Mesenteric fat pad (tissue), 1 donor: Measurements from ENCODE around the gene KRTAP5-6. TPM values are rescaled to one million over a fixed set of nuclear protein-coding genes. Genes with fewer than 3 reads are reported as not detected.

Source experiments
- DNase-seq: peaks from one replicate; pipeline ENCODE4 v3.0.0-alpha.2; 2020; ENCODE audit warnings: low spot score
- long read RNA-seq: library from polyadenylated mRNA; unstranded; transcript quantifications from one replicate; pipeline ENCODE4 v2.0.0, GENCODE V29; 2020
- total RNA-seq: library from RNA; stranded (reverse); fragmentation: NEBNext Ultra II Directional; extraction: Animal tissue kit (Norgen Biotek cat#: 25700); gene quantifications from one replicate; pipeline ENCODE4 v1.2.1, GENCODE V29; 2021
- donor health status: DM: yes; HTN: yes; CAD: no.

KRTAP5-6 gene, protein sequence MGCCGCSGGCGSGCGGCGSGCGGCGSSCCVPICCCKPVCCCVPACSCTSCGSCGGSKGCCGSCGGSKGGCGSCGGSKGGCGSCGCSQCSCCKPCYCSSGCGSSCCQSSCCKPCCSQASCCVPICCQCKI
- not detected for total RNA-seq
- long read RNA-seq = 0 reads

GRCh38 chr11:1696608-1697570 is at the start of gene KRTAP5-6:
Gene KRTAP5-6 (plus strand): TSS chr11:1697195. CDS start chr11:1697246, 51 bp downstream.
- DNase-seq = peak; percentile 53

- DNase-seq = no peak
Observed at GRCh38 chr11:1647901-1648652, 48.9 kb upstream of the KRTAP5-6 start.

GRCh38 chr11:1648653-1649420 is 48.2 kb upstream of the KRTAP5-6 start:
- DNase-seq = no peak

- DNase-seq = no peak
Observed at GRCh38 chr11:1650034-1650917, 46.7 kb upstream of the KRTAP5-6 start.

DNA sequence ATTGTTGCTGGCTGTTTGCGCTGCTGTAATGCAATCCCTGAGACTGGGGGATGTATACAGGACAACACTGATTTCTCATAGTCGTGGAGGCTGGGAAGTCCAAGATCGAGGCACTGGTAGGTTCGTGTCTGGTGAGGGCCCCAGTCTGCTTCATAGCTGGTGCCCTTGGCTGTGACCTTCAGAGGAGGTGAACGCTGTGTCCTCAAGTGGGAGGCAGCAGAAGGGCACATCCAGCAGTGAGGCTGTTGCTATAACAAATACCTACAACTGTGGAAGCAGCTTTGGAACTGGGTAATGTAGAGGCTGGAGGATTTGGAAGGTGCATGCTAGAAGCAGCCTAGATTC is 46.1 kb upstream of the KRTAP5-6 start:
- DNase-seq = no peak

GRCh38 chr11:1651411-1651980 is 45.5 kb upstream of the KRTAP5-6 start:
- DNase-seq = peak; percentile 39

GRCh38 chr11:1652026-1652425 is 45.0 kb upstream of the KRTAP5-6 start:
- DNase-seq = peak; percentile 82

DNA sequence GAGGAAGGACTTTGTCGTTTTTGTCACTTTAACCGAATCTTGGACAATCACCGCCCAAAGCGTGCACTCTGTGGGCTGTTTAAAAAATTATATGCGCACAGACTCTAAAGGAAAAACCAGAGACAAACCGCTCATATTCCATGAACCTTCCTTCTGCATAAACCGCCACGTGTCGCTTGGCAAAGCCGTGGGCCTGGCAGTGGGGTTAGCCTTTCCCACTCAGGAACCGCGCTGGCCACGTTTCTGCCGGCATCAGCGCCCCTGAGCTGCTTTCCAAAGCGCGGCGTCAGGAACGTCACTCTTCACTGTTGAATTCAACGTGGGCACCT is 44.6 kb upstream of the KRTAP5-6 start:
- DNase-seq = no peak

DNA sequence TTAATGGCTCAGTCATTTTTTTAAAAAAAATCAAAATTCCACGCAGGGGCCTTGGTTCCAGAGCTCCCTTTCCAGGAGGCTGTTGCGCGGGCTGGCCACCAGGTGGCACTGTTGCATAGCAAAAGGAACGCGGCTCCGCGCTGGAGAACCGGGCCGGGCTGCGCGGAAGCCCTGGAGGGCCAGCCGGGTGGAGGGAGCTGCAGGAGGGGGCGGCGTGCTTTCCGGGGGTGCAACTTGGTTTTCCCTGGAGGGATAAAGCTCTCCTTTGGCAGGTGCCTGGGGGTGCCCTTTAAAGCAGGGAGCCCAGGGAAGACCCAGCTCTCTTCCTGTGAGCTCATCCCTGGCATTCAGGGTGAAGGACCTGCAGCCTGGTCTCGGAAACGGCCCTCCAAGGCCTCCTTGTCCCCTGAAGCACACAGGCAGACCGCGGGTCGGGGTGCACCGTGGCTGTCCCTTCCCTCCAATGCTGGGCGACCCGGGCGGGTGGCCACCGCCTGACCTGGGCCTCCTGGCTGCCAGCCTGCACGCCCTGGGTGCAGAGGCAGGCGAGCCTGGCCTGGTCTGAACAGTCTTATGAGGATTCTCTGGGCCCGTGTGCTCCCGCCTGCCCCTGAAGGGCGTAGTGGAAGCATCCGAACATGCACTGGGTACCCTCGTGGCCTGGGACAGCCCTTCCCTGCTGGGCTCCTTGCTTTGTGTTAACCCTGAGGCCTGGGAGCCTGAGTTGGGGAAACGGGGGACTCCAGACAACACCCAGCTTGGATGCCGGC is 44.0 kb upstream of the KRTAP5-6 start:
- peak; percentile 96 for DNase-seq

- DNase-seq = peak; percentile 51
Observed at GRCh38 chr11:1653541-1654387, 43.2 kb upstream of the KRTAP5-6 start.

DNA sequence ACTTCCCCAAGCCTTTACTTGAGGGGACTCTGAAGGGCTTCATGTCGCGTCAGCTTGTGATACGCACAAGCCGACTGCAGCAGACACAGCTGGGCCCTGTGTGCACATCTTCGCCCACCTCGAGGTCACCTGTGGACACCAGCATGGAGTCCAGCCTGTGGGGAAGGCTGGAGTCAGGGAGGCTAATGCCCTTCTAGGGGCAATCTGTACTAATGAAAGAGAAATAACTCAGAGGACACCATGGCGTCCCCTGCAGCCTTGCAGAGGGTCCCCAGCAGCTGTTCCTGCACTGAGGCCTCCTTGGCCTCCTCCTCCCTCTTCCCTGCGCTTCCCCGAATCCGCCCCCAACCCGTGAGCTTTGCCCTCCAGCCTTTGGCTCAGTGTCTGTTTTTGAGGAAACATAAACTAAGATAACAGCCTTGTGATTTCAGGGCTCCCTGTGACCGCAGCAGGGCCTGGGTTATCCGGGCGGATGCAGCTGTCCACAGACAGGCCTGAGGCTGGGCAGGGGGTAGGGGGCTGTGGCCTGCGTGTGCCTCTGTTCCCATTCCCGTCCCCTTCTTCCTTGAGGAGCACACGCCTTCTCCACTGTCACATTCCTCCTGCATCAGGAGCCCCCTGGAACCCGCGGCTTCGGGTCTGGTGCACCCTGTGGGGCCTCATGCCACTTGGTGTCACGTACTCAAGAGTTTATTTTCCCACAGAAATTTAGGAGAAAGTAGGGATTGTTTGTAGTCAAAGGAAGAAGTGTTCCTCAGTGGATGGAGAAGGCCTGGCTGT is 42.4 kb upstream of the KRTAP5-6 start:
- peak; percentile 67 for DNase-seq

DNA sequence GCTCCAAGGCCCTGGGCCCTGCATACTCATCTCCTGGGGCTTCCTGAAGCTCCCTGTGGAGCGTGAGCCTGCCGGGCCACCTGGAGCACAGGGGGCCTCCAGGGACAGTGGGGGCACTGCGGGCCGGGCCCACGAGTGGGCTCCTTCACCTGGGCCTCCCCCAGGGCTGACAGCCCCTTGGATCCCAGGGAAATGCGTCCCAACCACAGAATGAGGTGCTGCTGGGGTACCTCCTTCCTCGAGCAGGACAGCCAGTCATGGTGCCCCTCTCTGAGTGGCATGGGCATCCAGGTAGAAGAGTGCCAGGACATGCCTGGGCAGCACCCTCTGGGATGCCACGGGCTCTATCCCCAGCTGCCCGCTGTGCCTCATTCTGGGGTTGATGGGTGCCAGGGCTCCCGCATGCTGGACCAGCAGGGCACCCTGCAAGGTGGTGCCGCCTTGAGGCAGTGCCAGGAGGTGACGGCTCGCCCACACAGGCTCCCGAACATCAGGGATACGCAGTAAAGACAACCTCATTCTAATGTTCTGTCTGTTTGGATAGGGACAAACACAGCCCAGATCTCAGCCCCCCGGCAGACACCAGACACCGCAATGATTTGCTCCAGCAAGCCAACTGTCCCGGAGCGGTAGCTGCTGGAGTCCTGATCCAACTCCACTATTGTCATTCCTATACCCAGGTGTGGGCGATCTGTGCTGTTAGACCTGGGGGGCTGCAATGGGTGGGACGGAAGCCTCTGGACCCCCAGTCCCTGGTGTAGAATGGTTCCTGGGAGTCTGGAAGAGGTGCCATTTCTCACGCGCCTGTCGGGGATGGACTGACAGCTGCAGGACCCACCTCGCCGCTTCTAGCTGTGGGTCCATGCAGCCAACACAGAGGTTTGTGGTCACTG is 41.6 kb upstream of the KRTAP5-6 start:
- peak; percentile 74 for DNase-seq

DNA sequence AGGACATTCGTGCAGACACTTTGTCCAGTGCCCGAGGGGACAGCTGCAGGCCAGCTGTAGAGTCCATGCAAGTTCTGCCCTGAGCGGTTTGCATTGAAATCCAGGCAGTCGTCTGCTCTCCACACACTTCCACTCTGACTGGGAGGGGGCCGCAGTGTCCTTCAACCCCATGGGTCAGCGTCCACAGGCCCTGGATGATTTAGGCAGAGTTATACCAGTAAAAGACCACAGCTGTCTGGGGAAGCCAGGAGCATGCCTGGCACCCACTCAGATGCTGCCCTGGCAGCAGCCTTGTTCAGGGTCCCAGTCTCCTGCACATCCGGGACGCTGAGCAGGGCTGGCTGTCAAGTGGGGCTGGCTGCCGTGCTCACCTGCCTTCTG is 40.9 kb upstream of the KRTAP5-6 start:
- peak; percentile 85 for DNase-seq

GRCh38 chr11:1656670-1657069 is 40.3 kb upstream of the KRTAP5-6 start:
- DNase-seq = peak; percentile 41

- peak; percentile 64 for DNase-seq
Observed at GRCh38 chr11:1659506-1659905, 37.5 kb upstream of the KRTAP5-6 start.

GRCh38 chr11:1660111-1660867 is 36.7 kb upstream of the KRTAP5-6 start:
- peak; percentile 64 for DNase-seq
